Dermis blood vessel endothelial cell (primary cell): ENCODE results near the gene SLC25A13. TPM values are rescaled to one million over a fixed set of nuclear protein-coding genes. Genes with fewer than 3 reads are reported as not detected.

Source experiments
- DNase-seq: peaks from one replicate; pipeline ENCODE4 v3.0.0; 2010
- total RNA-seq: library from RNA; depleted of rRNA; stranded (reverse); fragments of >200 nt; gene quantifications from 2 replicates; pipeline ENCODE4 v1.2.3, GENCODE V29; 2014

The SLC25A13 gene
- total RNA-seq, 1 donor from 2014 or later = 36.9 TPM

DNA sequence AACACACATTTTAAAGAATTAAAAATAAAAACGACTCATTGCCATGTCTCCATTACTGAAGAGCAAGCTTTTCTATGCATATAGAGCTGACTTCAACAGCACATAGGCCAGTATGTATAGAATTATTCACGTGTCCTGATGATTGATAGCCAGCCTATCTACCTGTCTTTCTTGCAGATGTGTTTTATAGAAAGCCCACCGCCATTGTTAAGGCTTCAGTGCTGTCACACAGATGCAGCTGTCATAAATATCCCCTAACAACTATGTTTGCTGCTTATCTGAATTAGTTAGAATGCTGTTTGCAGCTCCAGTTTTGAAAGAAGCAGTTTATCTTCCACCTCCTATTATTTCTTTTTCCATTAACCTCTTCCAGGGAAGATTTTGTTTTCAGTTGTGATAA is 235.9 kb downstream of the SLC25A13 start:
- no peak for DNase-seq

DNA sequence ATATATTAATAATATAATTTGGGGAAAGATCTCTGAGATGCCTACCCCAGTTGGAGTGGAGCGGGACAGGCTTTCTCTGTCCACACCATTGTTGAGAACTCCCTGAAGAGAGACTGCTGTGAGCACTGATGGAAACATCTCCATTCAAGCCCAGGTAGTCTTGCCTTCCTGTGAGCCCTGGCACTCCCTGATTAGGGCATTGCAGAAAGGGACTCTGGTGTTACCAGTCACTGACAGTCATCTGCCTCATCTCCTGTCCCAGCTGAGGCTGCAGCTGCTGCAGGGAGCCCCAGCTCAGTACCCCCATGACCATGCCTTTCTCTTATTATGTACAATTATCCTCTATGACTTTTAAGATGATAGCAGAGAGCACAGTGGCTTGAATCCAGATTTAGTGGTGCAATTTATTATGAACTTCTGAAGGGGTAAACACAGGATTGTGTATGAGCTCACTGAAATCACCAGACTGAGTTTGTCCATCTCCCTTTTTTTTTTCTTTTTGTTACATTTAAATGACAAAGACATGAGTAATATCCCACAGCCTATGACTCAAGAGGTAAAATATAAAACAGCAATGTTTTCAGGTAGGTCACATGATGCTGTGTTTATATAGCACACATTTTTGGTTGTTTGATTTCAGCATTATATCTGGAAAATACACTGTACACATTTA is 236.9 kb downstream of the SLC25A13 start:
- peak; percentile 64 for DNase-seq

DNA sequence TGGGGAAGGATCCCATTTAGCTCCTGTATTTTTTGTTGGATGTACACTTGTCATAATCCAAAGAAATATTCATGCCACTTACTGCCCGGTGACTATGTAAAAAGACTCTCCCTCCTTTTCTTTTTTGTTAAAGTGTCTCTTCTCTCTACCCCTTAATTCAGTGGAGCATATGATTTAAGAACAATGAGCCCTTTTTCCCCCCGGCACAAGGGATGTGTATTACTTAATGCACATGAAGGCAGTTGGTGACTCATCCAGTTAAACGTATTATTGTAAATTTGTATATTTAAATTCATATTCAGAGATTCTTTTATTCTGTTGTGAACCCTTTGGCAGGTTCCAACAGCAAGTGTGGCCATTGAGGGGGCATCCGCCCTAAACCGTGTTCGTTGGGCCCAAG is 241.9 kb downstream of the SLC25A13 start:
- DNase-seq = no peak

GRCh38 chr7:96076350-96076707 is 245.6 kb downstream of the SLC25A13 start:
- peak; percentile 10 for DNase-seq

DNA sequence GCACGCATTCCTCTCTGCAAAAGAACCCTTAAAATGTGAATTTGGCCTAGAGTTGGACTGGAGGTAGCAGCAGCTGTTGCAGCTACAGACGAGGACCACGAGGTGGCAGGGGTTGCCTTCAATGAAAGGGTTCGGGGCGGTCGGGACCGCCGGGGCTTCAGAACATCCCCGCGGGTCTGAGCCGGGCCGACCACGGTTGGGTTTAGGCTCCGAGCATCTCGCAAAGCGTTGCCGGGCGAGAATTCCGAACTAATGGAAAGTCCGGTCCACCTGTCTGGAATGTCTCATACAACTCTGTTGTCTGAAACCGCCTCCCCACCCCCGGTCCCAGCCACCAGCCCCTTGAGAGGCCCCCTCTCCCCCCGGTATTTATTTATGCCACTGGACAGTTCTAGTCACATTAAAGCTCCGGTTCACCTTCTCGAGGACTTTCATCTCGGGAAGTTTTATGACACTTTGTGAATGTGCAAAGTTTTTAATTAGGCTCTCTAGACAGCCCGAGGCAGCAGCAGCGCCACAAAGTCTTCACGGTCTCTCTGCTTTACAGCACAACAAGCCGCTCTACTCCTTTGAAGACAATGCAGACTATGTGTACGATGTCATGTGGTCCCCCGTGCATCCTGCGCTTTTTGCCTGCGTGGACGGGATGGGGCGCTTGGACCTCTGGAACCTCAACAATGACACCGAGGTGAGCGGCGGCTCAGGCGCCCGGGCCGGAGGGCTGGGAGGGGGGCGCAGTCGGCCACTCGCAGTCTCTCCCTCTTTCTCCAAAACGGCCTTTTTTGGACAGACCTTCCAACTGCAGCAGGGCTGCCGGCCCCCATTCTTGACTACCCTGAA is 246.2 kb downstream of the SLC25A13 start:
- DNase-seq = peak; percentile 78

- DNase-seq = no peak
These were observed 247.0 kb downstream of the SLC25A13 start for GRCh38 chr7:96074871-96075270.
